Erythroblast (primary cell): ENCODE measurements around the gene TMPRSS6.

Experiments
- GATA1 ChIP-seq: IDR thresholded peaks from 2 replicates; pipeline ENCODE4 v1.6.1; 2011; ENCODE audit warnings: low read depth, mild to moderate bottlenecking, control low read depth, low read length, moderate library complexity
- POLR2A ChIP-seq: IDR thresholded peaks from 2 replicates; pipeline ENCODE4 v1.6.1; 2011; ENCODE audit warnings: mild to moderate bottlenecking, low read length

DNA sequence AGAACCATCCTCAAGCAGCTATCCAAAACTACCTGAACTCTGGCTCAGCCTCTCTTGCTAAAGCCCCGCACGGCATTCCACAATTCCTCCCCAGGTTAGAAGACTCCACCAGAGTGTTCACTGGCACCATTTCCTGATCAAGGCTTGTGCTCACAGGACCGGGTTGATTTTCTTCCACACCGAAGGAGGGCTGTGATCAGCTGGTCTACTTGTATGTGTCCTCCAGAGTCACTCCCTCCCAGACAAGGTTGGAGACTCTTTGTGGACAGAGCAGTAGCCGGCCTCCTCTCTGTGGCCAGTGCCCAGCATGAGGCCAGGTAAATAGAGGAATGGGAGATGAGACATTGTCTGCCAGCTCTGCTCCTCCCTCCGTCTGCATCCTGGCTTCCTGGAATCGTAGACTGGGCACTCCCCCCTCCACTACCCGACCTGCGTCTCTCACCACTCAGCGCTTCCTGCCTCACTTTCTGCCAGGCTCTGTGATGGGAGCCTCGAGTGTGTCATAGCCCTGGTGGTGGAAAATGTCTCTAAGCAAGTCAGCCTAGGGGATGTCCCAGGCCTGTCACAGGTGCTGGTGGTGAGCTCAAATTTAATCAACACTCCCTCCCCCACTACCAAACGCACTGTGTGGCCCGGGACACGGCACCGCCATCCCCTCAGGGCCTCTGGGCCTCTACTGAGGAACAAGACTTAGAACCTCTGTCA is 12.5 kb upstream of the TMPRSS6 start:
- no peak for TF ChIP-seq POLR2A
- TF ChIP-seq GATA1: no peak
